Measurements from ENCODE around the gene RAX2. TPM values are rescaled to one million over a fixed set of nuclear protein-coding genes. Genes with fewer than 3 reads are reported as not detected.

The RAX2 gene
- total and polyA plus RNA-seq, 9 of the 15 experiments (the other 6 are each of a cell fraction or from before 2014, with no cell fraction given) = not detected

GRCh38 chr19:3745363-3746045, 26.5 kb downstream of the RAX2 start (continued):
- TF ChIP-seq, protein P1, sequence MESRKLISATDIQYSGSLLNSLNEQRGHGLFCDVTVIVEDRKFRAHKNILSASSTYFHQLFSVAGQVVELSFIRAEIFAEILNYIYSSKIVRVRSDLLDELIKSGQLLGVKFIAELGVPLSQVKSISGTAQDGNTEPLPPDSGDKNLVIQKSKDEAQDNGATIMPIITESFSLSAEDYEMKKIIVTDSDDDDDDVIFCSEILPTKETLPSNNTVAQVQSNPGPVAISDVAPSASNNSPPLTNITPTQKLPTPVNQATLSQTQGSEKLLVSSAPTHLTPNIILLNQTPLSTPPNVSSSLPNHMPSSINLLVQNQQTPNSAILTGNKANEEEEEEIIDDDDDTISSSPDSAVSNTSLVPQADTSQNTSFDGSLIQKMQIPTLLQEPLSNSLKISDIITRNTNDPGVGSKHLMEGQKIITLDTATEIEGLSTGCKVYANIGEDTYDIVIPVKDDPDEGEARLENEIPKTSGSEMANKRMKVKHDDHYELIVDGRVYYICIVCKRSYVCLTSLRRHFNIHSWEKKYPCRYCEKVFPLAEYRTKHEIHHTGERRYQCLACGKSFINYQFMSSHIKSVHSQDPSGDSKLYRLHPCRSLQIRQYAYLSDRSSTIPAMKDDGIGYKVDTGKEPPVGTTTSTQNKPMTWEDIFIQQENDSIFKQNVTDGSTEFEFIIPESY (CRISPR knock-in tag; IDR thresholded peaks at IDR 0.05) = no peak
- TF ChIP-seq ZNF639 (CRISPR knock-in tag; conservative IDR thresholded peaks at IDR 0.05 in 1 of 2, IDR thresholded peaks at IDR 0.05 in 1 of 2) (no peak), HMG20B (CRISPR knock-in tag; IDR thresholded peaks at IDR 0.05) (no peak), CBX1 (IDR thresholded peaks at IDR 0.05; ENCODE audit: low read depth) (0 out of 2 replicates have a peak, but pooled peaks have one; percentile 26), HINFP (tag; conservative IDR thresholded peaks at IDR 0.05; ENCODE audit: low read depth) (no peak), MEF2D (tag; conservative IDR thresholded peaks at IDR 0.05; ENCODE audit: low read depth) (no peak), ZNF24 (IDR thresholded peaks at IDR 0.05) (no peak), ZNF197 (CRISPR knock-in tag; IDR thresholded peaks at IDR 0.05; ENCODE audit: low read depth) (no peak), SAP30 (IDR thresholded peaks at IDR 0.05; ENCODE audit: borderline replicate concordance, insufficient read depth, low read depth, low read length, poor library complexity, severe bottlenecking) (no peak), ZNF436 (CRISPR knock-in tag; IDR thresholded peaks at IDR 0.05) (peak; percentile 84; the same call in 1 of the 2 replicates), SMC3 (conservative IDR thresholded peaks at IDR 0.05; ENCODE audit: insufficient read depth, low read depth, low read length) (no peak), MCM7 (IDR thresholded peaks at IDR 0.05) (no peak), XRCC3 (IDR thresholded peaks at IDR 0.05) (no peak), RBM25 (IDR thresholded peaks at IDR 0.05; ENCODE audit: low read depth, low read length, severe bottlenecking) (peak; percentile 39), ZHX1 (conservative IDR thresholded peaks at IDR 0.05; ENCODE audit: low read length) (no peak), SIN3B (IDR thresholded peaks at IDR 0.05; ENCODE audit: low read depth) (no peak), MAFF (IDR thresholded peaks at IDR 0.05; ENCODE audit: low read length) (no peak), NFIX (CRISPR knock-in tag; IDR thresholded peaks at IDR 0.05; ENCODE audit: low read depth) (0 out of 2 replicates have a peak, but pooled peaks have one; percentile 2), BDP1 (IDR thresholded peaks at IDR 0.05; ENCODE audit: insufficient read depth, insufficient read length) (no peak), GATAD2B (IDR thresholded peaks at IDR 0.05; ENCODE audit: borderline replicate concordance) (no peak), ATF7 (IDR thresholded peaks at IDR 0.05) (no peak)

Data from K562 (cell line).